Liver (tissue), 3 donors: Measurements from ENCODE around the gene MYO7A.

Experiments
- HNF4A ChIP-seq, 2 donors: conservative IDR thresholded peaks; 2 replicates each; pipeline ENCODE4 v1.6.1; 2016; ENCODE audit warnings: antibody characterized with exemption in 2 of 2, mild to moderate bottlenecking in 2 of 2
- JUND ChIP-seq, 2 donors: IDR thresholded peaks; 2 replicates each; pipeline ENCODE4 v1.6.1; 2016; ENCODE audit warnings: antibody characterized with exemption in 2 of 2
- RAD21 ChIP-seq, 2 donors: IDR thresholded peaks; 2 replicates each; pipeline ENCODE4 v1.6.1; 2016; ENCODE audit warnings: antibody characterized with exemption in 2 of 2, mild to moderate bottlenecking in 2 of 2
- RXRA ChIP-seq, 2 donors: IDR thresholded peaks; 2 replicates each; pipeline ENCODE4 v1.6.1; 2017 to 2018; ENCODE audit warnings: antibody characterized with exemption in 2 of 2, mild to moderate bottlenecking in 1 of 2
- SP1 ChIP-seq: IDR thresholded peaks from 2 replicates; pipeline ENCODE4 v1.6.1; 2018; ENCODE audit warnings: antibody characterized with exemption, mild to moderate bottlenecking
- TAF1 ChIP-seq: conservative IDR thresholded peaks from 2 replicates; pipeline ENCODE4 v1.6.1; 2016; ENCODE audit warnings: antibody characterized with exemption, mild to moderate bottlenecking
- TF ChIP-seq, protein P1 (sequence below): IDR thresholded peaks from 2 replicates; pipeline ENCODE4 v1.6.1; 2016; ENCODE audit warnings: antibody characterized with exemption, mild to moderate bottlenecking
- TF ChIP-seq, protein P2 (sequence below): IDR thresholded peaks from 2 replicates; pipeline ENCODE4 v1.6.1; 2016; ENCODE audit warnings: antibody characterized with exemption
- TF ChIP-seq, protein P3 (sequence below): fragments of 150-350 bp; IDR thresholded peaks from 2 replicates; pipeline ENCODE4 v1.5.1; 2017; ENCODE audit warnings: improper control_type of control experiment, low read depth, low read length; ENCODE audit not compliant: missing input control
- TF ChIP-seq, protein P4 (sequence below): IDR thresholded peaks from 2 replicates; pipeline ENCODE4 v1.6.1; 2016; ENCODE audit warnings: antibody characterized with exemption
- TF ChIP-seq, protein P5 (sequence below): IDR thresholded peaks from 2 replicates; pipeline ENCODE4 v1.6.1; 2016; ENCODE audit warnings: antibody characterized with exemption
- donor health status: healthy.
- donor health status: healthy.

DNA sequence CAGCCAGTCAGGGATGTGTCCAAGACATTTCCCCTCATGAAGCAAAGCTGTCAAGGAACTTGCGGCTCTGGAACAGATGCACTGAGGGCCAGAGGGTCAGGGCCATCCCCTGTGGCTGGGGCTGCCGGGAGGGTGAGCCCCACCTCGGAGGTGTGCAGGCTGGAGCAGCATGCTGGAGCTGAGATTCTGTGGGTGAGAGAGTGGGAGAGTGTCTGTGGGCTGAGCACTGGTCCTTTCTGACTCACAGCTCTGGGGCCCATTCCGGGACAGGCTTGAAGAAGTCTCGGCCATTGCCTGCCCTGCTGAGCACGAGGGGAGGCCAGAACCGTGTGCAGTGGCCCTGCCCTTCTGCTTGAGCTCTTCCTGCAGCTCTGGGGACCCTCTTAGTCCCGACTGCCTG is 23.3 kb upstream of the MYO7A start:
- TF ChIP-seq, protein P1, sequence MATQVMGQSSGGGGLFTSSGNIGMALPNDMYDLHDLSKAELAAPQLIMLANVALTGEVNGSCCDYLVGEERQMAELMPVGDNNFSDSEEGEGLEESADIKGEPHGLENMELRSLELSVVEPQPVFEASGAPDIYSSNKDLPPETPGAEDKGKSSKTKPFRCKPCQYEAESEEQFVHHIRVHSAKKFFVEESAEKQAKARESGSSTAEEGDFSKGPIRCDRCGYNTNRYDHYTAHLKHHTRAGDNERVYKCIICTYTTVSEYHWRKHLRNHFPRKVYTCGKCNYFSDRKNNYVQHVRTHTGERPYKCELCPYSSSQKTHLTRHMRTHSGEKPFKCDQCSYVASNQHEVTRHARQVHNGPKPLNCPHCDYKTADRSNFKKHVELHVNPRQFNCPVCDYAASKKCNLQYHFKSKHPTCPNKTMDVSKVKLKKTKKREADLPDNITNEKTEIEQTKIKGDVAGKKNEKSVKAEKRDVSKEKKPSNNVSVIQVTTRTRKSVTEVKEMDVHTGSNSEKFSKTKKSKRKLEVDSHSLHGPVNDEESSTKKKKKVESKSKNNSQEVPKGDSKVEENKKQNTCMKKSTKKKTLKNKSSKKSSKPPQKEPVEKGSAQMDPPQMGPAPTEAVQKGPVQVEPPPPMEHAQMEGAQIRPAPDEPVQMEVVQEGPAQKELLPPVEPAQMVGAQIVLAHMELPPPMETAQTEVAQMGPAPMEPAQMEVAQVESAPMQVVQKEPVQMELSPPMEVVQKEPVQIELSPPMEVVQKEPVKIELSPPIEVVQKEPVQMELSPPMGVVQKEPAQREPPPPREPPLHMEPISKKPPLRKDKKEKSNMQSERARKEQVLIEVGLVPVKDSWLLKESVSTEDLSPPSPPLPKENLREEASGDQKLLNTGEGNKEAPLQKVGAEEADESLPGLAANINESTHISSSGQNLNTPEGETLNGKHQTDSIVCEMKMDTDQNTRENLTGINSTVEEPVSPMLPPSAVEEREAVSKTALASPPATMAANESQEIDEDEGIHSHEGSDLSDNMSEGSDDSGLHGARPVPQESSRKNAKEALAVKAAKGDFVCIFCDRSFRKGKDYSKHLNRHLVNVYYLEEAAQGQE: no peak
- TF ChIP-seq, protein P2, sequence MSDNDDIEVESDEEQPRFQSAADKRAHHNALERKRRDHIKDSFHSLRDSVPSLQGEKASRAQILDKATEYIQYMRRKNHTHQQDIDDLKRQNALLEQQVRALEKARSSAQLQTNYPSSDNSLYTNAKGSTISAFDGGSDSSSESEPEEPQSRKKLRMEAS: no peak
- no peak for TF ChIP-seq SP1
- TF ChIP-seq, protein P3, sequence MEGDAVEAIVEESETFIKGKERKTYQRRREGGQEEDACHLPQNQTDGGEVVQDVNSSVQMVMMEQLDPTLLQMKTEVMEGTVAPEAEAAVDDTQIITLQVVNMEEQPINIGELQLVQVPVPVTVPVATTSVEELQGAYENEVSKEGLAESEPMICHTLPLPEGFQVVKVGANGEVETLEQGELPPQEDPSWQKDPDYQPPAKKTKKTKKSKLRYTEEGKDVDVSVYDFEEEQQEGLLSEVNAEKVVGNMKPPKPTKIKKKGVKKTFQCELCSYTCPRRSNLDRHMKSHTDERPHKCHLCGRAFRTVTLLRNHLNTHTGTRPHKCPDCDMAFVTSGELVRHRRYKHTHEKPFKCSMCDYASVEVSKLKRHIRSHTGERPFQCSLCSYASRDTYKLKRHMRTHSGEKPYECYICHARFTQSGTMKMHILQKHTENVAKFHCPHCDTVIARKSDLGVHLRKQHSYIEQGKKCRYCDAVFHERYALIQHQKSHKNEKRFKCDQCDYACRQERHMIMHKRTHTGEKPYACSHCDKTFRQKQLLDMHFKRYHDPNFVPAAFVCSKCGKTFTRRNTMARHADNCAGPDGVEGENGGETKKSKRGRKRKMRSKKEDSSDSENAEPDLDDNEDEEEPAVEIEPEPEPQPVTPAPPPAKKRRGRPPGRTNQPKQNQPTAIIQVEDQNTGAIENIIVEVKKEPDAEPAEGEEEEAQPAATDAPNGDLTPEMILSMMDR: no peak
- no peak for TF ChIP-seq TAF1
- no peak for TF ChIP-seq JUND (IDR thresholded peaks at IDR 0.05)
- no peak for TF ChIP-seq RAD21 (IDR thresholded peaks at IDR 0.05)
- no peak for TF ChIP-seq RXRA (IDR thresholded peaks at IDR 0.05)
- TF ChIP-seq, protein P4, sequence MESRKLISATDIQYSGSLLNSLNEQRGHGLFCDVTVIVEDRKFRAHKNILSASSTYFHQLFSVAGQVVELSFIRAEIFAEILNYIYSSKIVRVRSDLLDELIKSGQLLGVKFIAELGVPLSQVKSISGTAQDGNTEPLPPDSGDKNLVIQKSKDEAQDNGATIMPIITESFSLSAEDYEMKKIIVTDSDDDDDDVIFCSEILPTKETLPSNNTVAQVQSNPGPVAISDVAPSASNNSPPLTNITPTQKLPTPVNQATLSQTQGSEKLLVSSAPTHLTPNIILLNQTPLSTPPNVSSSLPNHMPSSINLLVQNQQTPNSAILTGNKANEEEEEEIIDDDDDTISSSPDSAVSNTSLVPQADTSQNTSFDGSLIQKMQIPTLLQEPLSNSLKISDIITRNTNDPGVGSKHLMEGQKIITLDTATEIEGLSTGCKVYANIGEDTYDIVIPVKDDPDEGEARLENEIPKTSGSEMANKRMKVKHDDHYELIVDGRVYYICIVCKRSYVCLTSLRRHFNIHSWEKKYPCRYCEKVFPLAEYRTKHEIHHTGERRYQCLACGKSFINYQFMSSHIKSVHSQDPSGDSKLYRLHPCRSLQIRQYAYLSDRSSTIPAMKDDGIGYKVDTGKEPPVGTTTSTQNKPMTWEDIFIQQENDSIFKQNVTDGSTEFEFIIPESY: no peak
- TF ChIP-seq, protein P5, sequence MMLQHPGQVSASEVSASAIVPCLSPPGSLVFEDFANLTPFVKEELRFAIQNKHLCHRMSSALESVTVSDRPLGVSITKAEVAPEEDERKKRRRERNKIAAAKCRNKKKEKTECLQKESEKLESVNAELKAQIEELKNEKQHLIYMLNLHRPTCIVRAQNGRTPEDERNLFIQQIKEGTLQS: no peak
- TF ChIP-seq HNF4A (conservative IDR thresholded peaks at IDR 0.05): no peak
